ENCODE measurements around the gene ANAPC1.
"Not testable (repeated sequence)": the region's sequence is repeated elsewhere in the genome, so short reads cannot be mapped to it uniquely, and the experiment has no call there.

The ANAPC1 gene

DNA sequence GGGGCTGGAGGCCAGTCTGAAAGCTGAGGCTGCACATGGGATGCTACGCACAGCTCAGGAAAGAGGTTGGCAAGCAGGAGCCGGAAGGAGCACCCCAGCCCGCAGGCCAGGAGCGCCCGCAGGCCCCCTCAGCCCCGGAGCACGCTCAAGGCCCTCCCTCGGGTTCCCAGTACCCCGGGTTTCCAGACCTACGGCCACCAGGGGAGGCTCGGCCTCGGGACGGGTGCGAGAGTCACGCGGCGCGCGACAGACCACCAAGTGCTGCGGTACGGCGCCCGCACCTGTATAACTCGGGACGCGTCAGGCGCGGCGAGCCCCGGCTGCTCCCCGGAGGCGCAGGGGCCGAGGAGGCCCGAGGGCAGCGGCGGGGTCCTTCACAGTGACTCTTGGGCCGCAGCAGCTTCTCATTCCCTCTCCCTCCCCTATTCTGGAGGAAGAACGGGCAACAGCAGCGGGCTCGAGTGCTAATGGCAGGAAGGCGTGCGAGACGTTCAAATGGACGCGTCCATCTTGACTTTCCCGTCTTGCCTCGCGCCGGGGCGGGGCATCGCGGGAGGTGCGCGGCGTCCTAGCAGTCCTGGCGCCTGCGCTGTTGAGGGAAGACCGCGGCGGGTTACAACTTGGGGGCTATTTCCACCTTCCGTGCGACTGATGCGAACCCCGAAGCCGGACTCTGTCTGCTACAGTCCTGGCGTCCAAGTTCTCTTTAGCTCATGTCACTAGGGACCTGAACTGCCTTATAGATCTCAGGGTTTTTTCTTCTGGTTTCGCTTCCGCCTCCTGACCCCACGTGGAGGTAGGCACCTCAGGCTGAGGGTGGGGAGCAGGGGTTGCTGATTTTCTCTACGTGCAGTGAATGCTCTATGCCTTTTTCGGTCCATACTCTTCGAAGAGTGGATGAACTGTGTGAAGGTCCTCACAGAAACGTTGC, at the start of gene ANAPC1:
ANAPC1 (minus strand) TSS at position 533 of the 931 bp plus-strand sequence. CDS start 3,368 bp downstream, outside the sequence.
- peak; percentile 85 for DNase-seq

DNA sequence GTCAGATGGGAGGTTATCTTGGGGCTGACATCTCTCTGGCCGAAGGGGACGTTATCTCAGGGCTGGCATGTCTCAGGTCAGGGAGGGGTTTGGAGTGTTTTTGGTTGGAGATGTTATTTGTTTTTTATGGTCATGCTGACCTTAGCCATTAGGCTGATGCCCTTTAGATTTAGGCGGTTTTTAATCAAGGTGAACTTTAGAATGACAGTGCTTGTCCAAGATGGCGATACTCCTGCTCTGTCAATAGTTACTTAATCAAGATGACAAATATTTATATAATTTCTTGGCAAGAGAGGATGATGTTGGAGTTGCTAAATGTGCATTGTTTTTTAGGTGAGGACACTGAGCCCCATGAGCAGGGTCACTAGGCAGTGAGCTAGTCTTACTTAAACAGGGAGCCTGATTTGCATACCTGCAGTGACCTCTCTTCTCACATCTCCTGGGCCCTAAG, 48.9 kb upstream of the ANAPC1 start:
- DNase-seq: no peak

- no peak for DNase-seq
Observed at GRCh38 chr2:111930875-111931274, 46.9 kb upstream of the ANAPC1 start.

DNA sequence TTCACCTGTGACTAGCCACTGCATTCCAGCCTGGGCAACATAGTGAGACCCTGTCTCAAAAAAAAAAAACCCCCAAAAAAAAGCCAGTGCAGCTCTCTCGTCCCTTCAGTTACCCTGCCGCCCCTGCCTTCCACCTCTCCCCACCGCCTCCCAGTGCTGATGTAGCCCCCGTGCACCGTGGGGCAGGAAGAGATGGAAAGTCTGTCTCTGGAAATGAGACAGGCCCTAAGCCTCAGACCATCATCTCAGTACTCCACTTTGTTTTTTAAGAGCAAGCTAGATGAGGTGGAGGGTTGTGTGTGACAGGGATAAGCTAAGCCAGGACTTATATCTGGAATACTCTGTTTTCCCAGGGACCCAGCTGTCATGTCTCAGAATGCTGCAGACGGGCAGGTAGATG, 46.4 kb upstream of the ANAPC1 start:
- no peak for DNase-seq

DNA sequence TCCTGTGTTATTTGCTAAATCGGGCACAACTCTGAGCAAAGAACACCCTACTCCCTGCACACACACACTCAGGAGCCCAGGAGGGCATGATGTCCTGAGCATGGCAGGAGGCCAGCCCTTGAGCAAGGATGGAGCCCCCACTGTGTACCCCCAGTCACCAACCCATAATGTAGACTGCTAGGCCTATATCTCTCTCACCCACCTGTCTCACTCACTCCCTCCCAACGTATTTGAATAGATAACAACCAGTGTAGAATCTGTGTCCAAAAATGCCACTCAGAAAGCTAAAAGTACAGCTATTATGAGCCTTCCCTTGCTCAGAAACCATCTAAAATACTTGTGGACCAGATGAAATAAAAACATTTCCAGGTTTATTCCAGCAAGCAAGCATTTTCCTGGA, 43.7 kb upstream of the ANAPC1 start:
- no peak for DNase-seq

- DNase-seq: no peak
Observed at GRCh38 chr2:111924617-111925107, 40.7 kb upstream of the ANAPC1 start.

GRCh38 chr2:111923276-111923804, 39.3 kb upstream of the ANAPC1 start:
- no peak for DNase-seq

DNA sequence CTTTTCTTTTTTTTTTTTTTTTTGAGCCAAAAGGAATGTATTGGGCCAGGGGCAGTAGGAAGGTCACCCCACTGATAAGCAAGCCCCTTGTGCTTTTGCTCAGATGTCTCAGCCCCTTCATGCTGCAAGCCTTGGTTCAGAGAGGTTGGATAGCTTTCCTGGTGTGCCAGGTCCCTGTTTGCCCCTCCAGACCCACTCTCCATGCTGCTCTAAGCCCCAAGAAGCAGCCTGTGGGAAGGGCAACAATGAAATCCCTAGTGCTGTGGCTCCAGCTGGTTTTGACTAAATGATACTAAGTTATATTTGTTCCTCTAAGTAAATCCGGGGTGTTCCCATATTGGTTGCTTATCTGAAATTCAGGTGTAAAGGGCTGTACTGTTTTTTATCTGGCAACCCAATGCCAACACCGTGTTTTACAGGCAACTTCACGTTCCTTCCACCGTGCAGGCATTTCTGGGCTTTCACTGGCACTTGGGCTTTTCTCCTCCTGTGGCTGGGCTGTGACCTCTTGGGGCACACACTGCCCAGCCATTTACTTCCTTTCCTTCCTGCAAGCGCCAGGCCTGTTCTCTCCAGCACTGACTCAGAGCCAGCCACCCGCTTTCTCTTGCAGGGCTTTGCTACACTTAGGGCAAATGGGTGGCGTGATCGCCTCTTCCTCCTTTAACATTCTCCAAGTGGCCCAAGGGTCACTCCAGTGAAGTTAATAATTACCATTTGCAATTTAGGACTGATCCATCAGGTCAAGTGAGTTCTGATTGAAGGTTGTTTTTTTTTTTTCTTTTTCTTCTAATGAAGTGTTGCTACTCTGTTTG, 36.0 kb upstream of the ANAPC1 start:
- no peak for DNase-seq

GRCh38 chr2:111919365-111919764, 35.4 kb upstream of the ANAPC1 start:
- no peak for DNase-seq

GRCh38 chr2:111918383-111918806, 34.4 kb upstream of the ANAPC1 start:
- no peak for DNase-seq

GRCh38 chr2:111917106-111917505, 33.1 kb upstream of the ANAPC1 start:
- no peak for DNase-seq

DNA sequence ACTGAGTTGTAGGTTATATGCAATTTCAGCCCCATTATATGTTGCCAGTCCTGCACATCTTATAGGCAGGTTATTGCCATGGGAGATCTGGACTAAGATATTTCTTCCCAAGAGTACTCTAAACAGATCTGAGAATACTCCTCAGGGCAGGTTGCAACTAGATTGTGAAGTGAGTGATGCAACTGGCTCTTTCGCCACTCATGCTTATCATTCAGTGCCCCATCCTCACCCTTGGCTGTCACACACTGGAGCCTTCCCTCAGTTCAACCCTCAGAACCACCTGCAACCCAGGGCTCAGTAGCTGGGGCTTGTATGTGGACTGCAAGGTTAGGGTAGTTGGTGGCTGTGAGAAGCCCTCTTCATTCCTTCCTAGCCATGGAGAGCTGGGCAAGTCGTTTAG, 28.6 kb upstream of the ANAPC1 start:
- DNase-seq: no peak

DNA sequence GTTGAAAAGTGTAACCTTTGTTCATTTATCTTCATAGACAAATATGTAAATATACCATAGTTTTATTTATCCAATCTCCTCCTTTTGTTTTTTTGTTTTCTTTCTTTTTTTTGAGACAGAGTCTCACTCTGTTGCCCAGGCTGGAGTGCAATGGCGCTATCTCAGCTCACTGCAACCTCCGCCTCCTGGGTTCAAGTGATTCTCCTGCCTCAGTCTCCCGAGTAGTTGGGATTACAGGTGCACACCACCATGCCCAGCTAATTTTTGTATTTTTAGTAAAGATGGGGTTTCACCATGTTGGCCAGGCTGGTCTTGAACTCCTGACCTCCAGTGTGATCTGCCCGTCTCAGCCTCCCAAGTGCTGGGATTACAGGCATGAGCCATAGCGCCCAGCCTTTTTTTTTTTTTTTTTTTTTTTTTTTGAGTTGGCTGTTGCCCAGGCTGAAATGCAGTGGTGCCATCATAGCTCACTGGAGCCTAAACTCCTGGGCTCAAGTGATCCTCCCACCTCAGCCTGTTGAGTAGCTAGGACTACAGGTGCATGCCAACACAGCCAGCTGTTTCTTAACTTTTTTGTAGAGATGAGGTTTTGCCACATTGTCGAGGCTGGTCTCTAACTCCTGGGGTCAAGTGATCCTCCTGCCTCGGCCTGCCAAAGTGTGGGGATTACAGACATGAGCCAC, 27.4 kb upstream of the ANAPC1 start:
- DNase-seq: not testable (repeated sequence)

DNA sequence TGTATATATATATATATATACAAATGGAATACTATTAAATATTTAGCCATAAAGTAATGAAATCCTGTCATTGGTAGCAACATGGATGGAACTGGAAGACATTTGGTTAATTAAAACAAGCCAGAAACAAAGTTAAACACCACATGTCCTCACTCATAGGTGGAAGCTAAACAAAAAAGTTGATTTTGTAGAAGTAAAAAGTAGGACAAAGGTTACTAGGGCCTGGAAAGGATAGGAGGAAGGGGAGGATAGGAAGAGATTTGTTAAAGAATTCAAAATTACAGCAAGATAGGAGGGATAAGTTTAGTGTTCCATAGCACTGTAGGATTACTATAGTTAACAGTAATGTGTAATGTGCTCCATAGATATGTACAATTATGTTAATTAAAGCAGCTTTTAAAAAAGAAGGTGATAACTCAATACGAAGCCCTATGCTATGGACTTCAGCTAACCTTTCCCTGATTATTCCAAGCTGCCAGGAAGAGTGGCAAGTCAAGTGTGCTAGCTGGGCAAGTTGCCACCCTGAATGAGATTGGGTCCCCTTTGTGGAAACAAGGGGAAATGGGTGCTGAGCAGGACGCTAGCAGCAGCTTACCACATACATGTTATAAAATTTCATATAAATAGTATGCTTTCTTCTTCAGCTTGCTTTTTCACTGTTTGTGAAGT, 26.8 kb upstream of the ANAPC1 start:
- DNase-seq: no peak

DNA sequence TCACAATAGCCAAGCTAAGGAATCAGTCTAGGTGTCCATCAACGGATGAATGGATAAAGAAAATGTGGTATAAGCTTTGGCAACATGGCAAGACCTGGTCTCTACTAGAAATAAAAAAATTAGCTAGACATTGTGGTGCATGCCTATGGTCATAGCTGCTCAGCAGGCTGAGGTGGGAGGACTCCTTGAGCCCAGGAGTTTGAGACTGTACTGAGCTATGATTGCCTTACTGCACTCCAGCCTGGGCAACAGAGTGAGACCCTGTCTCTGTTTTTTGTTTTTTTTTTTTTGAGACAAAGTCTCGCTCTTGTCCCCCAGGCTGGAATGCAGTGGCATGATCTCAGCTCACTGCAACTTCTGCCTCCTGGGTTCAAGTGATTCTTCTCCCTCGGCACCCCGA, 26.0 kb upstream of the ANAPC1 start:
- DNase-seq: not testable (repeated sequence)

- no peak for DNase-seq
Observed at GRCh38 chr2:111909079-111909478, 25.1 kb upstream of the ANAPC1 start.

DNA sequence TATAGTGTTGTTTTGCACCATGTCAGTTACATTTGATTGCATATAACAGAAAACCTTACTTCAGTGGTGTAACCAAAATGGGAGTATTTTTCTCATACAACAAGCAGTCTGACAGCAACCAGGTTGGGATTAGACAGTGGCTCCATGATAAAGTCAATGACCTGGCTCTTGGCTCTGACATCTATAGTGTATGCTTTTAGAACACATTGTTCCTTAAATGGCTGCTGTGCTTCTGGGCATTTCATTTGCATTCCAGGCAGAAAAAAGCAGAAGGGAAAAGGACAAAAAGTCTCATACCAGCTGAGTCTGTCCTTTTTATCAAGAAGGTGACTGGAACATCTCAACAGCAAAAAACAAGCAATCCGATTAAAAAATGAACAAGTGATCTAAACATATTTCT, 24.6 kb upstream of the ANAPC1 start:
- DNase-seq: no peak

GRCh38 chr2:111905990-111906735, 22.2 kb upstream of the ANAPC1 start:
- DNase-seq: no peak

GRCh38 chr2:111905475-111905869, 21.5 kb upstream of the ANAPC1 start:
- not testable (repeated sequence) for DNase-seq

DNA sequence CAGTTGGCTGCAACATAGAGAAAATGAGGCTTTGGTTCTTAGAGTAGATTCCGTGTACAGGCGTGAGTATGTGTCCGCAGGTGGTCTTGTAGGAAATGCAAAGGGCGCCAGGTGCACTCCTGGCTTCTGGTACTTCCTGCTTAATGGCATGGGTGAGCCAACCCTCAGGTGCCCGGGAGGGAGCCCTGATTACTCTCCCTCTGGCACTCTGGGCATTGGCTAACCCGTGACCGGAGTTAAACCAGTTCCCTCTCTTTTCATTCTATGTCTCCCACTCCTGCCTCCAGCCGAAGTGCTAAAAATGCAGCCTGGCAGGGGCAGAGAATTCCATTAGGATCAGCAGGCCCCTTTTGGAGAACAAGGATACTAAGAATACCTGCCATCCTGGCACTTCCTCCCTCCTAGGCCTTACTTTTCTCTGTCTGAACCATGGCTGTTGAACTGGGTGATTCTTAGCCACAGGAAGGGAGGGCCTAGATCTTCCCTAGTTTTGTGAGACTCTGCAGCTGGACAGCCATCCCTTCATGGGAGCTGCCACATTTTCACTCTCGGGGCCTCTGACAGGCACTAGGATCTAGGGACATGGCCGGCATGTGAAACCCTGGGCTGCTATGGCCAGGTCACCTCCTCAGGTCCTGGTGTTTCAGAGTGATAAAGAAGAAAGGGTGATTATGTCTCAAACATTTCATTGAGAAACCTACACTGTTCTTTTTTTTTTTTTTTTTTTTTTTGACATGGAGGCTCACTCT, 20.9 kb upstream of the ANAPC1 start:
- DNase-seq: no peak
